HEK293T (cell line): ENCODE data around the gene BPIFB6.

Experiments used
- BHLHE40 ChIP-seq: fragments of 450-650 bp; IDR thresholded peaks from 2 replicates; pipeline ENCODE4 v1.6.1; 2016; ENCODE audit warnings: mild to moderate bottlenecking, moderate library complexity, borderline replicate concordance
- FOXA1 ChIP-seq: fragments of 450-650 bp; IDR thresholded peaks from 2 replicates; pipeline ENCODE4 v1.6.1; 2016; ENCODE audit warnings: mild to moderate bottlenecking
- FOXM1 ChIP-seq: fragments of 450-650 bp; IDR thresholded peaks from 2 replicates; pipeline ENCODE4 v1.6.1; 2017; ENCODE audit warnings: mild to moderate bottlenecking, borderline replicate concordance
- NFRKB ChIP-seq: fragments of 450-650 bp; IDR thresholded peaks from 2 replicates; pipeline ENCODE4 v1.6.1; 2016; ENCODE audit warnings: mild to moderate bottlenecking, moderate library complexity
- SP1 ChIP-seq: fragments of 450-650 bp; IDR thresholded peaks from 2 replicates; pipeline ENCODE4 v1.6.1; 2017
- SUZ12 ChIP-seq: fragments of 450-650 bp; IDR thresholded peaks from 2 replicates; pipeline ENCODE4 v1.6.1; 2016; ENCODE audit warnings: mild to moderate bottlenecking
- TARDBP ChIP-seq: fragments of 450-650 bp; IDR thresholded peaks from 2 replicates; pipeline ENCODE4 v1.6.1; 2016
- ZNF384 ChIP-seq: fragments of 450-650 bp; IDR thresholded peaks from 2 replicates; pipeline ENCODE4 v1.6.1; 2016

GRCh38 chr20:32985596-32985995, 45.9 kb upstream of the BPIFB6 start:
- no peak for TF ChIP-seq FOXM1
- no peak for TF ChIP-seq NFRKB
- no peak for TF ChIP-seq FOXA1
- TF ChIP-seq SP1, result no peak
- no peak for TF ChIP-seq SUZ12
- TF ChIP-seq TARDBP, result no peak
- no peak for TF ChIP-seq ZNF384
- TF ChIP-seq BHLHE40, result no peak
